Measurements from ENCODE around the gene REV3L.

- no peak for TF ChIP-seq CTCF (IDR thresholded peaks at IDR 0.05)
- TF ChIP-seq POLR2A (IDR thresholded peaks at IDR 0.05; ENCODE audit: low read depth): no peak
- no peak for TF ChIP-seq POLR2AphosphoS5 (IDR thresholded peaks at IDR 0.05)
- TF ChIP-seq EP300 (IDR thresholded peaks at IDR 0.05): no peak
Measured at GRCh38 chr6:111502154-111502553, 19.1 kb upstream of the REV3L start.

All from esophagus muscularis mucosa (tissue), 4 donors.